Measurements from ENCODE around the gene EPC1.
"Not testable (repeated sequence)": the region's sequence is repeated elsewhere in the genome, so short reads cannot be mapped to it uniquely, and the experiment has no call there.

The EPC1 gene

DNA sequence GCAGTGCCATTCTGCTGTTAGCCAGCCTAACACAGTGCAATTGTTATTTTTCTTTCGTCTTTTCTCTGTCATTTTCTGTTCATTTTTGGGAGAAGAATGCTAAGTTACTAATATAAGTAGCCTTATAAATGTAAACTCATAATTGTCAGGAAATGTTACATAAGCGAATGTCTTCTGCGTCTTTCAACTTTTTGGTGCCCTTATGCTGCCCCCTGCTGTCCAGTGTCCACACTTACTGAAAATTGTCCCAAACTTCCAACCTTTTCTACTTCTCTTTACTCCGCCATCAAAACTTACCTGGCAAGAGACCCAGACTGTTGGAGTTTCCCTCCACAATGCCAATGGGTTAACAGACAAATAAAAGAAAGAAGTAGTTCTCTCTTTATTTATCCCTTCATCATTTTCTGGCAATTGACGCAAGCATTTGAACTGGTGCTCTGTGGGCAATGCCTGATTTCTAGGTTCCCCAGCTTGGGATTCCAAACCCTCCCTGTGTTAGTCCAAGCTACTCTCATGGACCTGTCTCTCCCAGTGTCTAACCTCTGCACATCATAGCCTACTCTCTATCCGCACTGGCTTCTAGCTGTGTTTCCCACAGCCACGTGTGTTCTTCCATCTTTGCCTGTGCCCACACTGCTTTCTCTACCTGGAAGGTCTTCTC, 21.0 kb upstream of the EPC1 start:
- DNase-seq = peak; percentile 88

DNA sequence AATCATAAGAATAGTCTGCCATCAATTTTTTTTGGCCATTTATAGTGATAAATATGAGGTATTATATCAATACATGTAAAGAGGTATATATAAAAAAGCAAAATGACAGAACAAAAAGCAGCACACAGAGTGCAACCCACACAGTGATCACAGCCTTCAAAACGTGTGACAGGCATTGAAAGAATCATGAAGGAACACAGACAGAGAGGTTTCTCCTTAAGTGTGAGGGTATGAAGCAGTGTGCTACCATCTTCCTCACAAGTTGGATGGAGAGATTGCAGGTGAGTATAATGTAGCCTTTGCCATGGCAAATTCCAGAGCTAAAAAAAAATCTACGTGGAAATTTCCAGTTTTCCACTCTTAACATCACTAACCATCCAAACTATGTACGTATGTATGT, 19.6 kb upstream of the EPC1 start:
- DNase-seq = no peak

DNA sequence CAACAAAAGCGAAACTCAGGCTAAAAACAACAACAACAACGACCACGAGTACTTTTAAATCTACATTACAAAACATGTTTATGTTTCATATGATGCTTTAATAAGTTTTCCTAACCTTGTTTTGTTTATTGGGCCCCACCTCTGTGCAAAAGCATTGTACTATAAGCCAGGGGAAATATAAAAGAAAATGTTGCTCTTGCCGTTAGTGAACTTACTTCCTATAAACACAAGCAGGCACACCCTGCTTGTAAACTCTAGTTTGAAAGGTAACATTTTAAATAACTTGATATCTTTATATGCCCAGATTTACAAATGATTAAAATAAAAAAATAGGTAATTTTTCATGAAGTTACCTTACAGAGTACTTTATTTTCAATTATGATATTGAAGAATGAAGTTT, 19.2 kb upstream of the EPC1 start:
- no peak for DNase-seq

DNA sequence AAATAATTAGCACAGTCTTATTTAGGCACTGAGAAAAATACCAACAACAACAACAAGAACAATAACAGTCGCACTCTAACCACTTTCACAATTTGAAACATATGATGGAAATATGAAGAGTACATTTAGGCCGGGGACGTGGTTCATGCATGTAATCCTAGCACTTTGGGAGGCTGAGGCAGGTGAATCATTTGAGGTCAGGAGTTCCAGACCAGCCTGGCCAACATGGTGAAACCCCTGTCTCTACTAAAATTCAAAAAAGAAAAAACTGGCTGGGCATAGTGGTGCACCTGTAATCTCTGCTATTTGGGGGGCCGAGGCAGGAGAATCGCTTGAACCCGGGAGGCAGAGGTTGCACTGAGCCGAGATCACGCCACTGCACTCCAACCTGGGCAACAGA, 18.4 kb upstream of the EPC1 start:
- DNase-seq = not testable (repeated sequence)

DNA sequence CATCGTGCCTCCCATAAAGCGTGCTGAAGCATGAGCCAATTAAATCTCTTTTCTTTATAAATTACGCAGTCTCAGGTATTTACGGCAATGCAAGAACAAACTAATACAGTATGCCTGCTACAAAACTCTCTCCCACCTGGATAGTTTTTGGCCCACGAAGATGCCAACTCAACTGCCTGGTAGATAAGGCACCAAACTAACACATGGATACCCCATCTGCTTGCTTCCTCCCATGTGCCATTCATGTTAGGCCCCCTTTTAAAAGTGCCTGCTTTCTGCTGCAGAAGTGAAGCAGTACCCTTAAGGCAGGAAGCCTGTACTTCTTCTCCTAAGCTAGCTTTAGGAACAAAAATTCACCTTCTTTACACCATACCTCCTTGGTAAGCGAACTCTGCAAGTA, 15.6 kb upstream of the EPC1 start:
- DNase-seq = no peak

DNA sequence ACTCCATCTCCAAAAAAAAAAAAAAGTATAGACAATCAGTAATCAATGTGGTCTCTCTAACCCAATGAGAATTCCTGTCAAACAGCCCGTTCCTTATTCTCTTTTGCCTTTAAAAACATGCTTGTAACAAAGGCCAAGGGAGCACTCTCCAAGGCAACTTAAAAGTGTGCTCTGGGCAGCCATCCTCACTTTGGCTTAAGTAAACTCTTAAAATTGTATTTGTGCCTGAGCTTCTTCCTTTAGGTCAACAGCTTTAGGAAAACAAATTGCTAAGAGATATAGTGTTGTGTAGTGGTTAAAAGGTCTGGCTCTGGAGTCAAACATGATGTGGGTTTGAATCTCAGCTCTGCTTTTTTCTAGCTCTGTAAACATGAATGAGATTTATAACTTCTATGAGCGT, 13.9 kb upstream of the EPC1 start:
- no peak for DNase-seq

DNA sequence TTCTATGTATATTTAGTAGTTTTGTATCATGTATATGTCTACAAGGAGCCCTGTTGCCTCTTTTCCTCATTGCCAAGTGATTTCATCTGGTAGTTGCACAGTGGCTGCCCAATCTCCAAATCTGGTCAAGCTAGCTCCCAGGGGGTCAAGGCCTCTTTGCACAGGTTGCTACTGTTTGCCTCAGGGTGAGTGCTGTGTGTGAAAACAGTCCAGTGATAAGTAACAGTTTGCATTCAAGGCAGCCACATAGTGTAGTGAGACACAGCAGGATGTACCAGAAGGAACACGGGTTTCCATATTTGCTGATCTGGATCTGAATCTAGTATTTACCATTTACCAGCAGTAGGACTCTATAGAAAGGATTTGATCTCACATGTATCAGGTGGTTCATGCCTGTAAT, 13.3 kb upstream of the EPC1 start:
- DNase-seq = no peak

DNA sequence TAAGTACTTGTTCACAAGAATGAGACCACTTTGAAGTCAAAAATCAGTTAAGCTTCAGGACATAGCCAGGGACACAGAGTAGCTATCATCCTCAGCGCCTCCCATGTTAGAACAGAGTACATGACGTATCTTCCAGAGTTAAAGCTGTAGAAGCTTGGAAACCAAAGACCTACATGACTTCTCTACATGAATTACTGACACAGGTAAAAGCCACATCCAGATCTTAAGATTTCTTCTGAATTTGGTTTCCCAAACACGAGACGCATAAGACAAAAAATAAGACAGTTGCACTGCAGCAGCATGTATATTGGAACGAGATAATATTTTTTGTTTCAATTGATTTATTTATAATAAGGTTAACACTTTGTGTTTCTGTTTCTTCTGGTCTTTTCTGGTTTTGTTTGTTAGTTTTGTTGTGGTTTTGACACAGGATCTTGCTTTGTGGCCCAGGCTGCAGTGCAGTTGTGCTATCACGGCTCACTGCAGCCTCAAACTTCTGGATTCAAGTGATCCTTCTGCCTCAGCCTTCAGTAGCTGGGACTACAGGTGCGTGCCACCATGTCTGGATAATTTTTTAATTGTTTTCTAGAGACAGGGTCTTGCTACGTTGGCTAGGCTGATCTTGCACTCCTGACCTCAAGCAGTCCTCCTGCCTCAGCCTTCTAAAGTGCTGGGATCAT, 10.2 kb upstream of the EPC1 start:
- DNase-seq = no peak

DNA sequence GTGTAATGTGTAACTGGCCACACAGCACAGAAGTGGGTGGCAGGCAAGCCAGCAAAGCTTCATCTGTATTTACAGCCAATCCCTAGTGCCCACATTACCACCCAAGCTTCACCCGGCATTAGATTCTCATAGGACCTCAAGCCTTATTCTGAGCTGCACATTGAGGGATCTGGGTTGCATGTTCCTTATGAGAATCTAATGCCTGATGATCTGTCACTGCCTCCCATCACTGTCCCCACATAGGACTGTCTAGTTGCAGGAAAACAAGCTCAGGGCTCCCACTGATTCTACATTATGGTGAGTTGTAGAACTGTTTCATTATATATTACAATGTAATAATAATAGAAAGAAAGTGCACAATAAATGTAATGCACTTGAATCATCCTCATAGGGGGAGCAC, 7.7 kb upstream of the EPC1 start:
- DNase-seq = not testable (repeated sequence)

DNA sequence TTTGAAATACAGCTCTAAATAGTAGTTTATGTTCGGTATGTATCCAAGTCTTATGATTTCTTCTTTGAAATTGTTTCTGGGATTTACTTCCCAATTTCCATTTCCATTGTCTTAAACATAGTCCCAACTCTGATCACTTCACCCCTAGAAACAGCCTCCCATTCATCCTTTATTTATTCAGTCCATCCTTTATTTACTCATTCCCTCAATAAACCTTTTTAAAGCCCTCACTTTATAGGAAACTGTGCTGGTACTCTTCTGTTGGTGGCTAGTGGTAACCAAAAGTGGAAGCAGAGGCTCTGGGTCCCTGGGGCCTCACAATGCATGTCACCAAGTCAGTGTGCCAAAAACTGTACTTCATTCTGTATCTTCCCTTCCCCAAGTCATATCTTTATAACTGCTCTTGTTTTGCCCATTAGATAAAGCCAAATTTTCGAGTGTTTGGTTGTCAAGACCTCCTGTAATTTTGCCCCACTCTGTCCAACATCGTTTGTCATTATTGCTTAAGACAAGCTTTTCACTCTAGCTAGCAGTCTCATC, 3.9 kb upstream of the EPC1 start:
- peak; percentile 54 for DNase-seq

DNA sequence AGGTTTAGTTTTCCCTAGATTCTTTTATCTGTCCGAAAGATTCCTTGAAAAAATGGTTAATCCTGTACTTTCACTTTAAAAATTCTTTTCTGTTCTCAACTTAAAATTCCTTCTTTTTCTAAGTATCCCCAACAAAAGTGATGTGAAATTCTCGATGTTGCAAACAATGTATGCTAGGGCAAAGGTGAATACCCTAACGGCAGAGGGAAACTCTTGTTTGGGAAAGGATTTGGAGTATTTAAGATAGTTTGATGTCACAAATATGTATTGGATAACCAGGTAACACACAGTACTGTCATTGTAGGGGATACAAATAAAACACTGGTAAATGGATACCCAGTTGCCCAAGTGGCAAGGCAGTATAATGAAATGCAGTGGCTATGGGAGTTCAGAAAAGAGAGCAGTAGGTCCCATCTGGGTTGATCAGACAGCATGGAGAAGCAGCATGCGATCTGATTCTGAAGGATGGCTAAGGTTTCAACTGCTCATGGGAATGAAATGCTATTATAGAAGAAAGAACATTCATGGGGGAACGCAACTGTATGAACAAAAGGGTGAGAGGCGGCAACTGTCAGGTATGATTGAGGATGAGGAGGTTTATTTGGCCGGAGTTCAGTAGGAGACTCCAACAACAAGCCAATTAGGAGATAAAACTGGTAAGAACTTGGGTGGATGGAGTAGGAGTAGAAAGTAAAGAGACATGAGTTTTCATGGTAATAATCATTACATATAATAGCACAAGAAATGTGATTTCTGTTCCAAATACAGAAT, 3.2 kb upstream of the EPC1 start:
- no peak for DNase-seq

DNA sequence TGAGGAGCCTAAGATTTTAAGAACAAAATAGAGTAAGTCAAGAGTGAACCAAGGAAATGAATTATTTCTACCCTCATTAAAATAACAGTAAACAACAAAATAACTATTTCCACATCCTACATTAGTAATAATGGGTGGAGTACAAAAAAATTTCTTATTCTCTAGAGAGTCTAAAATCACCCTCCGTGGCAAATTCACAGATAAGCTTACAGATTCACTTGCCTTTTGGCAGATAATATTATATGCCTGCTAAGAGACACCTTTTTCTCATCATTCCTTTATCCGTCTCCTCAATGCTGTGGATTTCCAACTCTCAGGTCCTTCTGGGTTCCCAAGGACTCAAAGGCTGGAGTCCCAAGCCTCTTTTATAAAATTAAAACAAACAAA, 2.2 kb upstream of the EPC1 start:
- no peak for DNase-seq

DNA sequence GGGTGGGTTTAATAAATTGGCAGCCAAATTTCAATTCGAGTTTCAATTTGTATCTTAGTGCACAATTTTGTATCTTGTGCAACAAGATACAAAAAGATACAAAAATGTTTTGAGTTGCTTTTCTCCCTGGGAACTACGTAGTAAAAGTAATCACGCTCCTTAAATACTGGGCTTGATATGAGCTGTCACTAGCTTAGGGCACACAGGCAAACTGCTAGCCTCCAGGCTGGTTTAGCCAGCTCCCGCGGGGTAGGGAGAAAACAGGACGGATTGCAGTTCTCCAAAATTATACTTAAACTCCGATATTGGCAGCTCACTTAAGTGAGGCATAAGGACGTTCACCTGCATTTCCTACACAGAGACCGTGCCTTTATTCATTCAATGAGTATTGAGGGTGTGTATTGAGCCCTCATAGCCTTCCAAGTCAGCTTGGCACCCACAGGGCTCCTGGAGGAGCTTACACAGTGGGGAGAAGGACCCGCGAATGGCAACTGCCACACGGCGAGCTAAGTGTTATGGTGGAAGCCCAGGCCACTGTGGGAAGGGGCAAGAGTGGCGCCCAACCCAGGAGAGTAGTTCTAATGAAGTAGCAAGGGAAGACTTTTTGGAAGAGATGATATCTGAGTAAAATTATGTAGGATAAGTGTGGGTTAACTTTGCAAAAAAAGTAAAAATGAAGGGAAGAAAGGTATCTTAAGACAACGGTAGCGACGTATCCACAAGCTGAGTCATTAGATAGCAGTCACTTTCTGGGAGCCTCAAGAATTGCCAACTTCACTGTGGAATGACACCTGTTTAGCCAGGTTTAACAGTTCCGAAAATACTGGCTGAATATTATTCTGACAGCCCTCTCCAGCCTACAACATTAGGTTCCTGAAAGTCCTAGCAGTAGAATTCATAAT, 1.6 kb upstream of the EPC1 start:
- no peak for DNase-seq

DNA sequence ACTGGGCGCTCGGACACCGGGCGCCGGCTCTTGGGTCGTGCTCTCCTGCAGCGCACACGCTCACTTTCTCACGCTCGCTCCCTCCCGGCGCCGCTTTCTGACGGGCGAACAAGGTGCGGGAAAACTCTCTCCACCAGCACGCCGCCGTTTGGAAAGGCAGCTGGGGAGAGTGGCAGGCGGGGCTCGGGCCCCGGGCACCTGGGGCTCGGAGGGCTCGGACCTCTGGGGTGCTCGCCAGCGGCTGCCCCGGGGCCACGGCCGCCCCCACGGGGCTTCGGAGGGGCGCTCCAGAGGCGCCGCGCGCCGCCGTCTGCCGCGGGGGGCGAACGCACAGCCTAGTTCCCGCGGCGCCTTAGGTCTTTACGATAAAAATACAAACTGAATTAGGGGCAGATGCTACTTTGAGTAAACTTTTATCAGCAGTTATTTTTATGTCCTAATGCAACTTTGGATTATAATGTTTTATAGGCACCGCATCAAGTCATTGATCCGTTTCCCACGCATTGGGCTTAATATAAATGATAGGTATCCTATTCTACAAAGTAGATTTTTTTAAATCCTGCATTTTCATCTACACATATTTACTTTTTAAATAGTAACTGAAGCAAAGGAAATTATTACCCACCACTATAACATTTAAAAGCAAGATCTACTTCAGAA, 535 bp upstream of the EPC1 start:
- DNase-seq = peak; percentile 54

DNA sequence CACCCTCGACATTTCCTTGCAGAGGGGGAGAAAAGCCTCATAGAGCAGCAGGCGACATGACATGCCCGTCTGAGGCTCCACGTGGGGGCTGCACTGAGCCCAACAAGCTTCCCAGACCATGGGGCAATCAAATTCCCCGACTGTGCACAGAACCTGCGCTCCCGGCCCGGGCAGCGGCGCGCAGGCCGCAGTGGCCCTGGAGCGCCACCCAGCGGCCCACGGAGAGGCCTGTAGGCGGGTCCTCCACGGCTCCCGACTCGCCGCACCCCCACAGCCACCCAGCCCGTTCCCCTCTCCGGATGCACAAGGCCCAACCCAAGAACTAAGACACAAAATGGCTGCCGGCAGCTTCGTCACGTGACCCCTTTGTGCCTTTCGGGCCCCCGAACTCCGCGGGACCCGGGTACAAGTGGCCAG, 816 bp downstream of the EPC1 start:
- peak; percentile 97 for DNase-seq

DNA sequence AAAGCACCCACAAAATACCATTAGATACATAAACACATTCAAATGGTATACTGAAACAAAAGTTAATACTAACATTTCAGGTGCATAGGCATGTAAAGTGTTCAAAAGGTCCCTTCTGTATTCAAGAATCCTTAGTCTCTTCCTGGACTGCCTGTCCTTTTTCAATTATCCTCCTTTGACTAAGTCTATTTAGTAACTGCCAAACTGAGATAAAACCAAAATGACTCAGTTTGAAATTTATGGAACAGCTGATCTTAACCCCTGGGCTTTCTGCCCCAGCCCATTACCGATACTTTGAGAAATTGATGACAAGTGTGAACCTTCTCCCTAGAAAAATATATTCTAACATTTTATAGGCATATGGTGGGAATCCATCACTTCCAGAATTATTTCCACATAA, 5.4 kb downstream of the EPC1 start:
- no peak for DNase-seq

DNA sequence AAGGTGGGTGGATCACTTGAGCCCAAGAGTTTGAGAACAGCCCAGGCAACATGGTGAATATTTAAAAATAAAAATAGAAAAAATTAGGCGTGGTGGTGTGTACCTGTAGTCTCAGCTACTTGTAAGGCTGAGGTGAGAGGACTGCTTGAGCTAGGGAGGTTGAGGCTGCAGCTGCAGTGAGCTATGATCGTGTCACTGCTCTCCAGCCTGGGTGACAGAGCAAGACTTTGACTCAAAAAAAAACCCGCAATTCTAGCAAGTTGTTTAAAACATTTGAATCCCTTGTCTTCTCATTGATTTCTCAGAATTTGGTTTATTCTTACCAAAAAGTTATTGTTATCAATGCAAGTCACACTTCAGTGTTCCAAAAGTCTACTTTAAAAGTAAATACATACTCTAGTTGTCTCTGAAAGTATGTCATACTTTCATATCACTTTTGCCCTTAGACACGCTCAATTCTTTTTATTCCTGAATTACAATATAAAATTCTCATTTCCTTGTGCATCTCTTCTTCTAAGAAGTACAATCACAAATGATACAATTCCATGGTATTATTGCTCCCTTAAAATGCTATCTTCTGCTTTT, 6.3 kb downstream of the EPC1 start:
- no peak for DNase-seq

DNA sequence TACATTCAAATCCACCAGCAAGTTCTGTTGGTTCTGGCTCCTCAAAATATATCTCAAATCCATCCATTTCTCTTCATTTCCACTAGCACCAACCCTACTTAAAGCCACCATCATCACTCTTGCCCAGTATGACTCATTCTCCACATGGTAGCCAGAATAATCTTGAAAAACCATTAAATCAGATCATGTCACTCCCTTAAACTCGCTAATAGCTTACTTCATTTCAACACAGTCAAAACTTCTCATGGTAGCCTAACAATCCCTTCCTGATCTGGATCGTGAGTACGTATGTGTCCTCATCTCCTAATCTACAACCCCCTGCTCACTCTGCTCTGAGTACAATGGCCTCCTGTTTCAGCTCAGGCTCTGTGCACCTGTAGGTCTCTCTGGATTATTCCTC, 8.7 kb downstream of the EPC1 start:
- DNase-seq = no peak

DNA sequence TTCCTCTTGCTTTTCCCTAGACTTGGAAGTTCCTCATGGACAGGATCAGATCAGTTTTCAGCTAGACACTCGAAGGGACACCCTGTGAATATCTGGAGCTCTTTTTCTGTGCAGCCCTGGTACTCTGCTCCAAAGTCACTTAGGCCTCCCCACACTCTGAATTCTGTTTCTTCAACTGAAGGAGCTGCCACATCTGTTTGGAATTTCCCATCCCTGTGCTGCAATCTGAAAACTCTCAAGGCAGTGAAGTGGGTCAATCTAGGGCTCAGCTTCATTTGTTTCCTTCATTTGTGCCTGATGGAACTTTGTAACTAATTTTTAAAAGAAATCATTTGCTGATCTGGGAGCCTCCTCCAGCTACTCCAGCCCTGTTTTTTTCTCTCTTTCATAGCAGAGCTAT, 9.6 kb downstream of the EPC1 start:
- DNase-seq = no peak

DNA sequence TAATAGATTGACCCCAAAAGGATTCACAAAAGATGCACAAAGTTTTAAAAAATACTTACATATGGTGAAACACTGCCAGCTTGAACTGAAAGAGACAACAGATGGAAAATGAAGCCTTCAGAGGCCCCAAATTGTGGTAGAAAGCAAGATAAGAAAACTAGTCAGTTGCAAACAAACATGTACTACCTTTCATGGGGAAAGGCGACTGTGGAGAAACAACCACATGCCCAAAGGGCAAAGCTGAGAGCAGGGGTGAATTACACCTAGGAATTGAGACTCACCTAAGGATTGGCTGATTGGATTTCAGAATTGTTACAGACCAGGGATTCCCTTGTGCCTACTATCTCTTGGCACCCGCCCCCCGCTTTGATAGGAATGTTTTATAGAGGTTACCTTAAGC, 13.1 kb downstream of the EPC1 start:
- peak; percentile 44 for DNase-seq

DNA sequence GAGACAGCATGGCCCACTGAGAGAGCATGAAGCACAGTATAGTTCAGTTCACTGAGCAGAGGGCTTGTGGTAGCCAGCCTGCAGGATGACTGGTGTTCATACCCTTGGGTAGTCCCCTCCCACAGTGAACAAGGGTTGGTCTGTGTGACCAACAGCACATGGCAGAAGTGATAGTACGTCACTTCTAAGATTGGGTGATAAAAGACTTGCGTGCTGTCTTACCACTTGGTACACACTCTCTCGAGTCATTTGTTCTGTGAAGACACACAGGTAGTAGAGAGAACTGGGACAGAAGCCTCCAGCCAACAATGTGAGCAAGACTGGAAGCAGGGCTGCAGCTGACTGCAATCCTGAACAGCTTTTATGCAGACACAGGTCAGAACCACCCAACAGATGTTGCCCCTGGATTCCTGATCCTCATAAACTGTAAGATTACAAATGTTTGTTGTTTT, 14.6 kb downstream of the EPC1 start:
- DNase-seq = peak; percentile 91

DNA sequence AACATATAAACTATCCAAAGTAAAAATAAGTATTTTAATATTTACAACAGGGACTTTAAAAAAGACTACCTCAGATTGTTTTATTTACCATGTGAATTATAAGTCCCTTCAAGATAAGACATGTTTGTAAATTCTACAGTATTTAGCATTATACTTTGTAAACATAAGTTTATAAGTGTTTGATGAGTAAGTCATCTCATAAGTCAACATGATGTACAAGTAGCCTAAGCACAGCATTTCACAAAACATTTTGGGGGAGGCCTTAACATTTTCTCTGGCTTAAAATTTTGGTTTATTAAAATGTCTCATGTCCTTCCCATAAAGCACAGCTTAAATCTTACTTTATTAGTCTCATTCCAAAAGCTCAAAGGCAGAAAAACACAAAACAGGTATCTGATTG, 15.4 kb downstream of the EPC1 start:
- no peak for DNase-seq
